Lower leg skin (tissue), 3 donors: ENCODE results near the gene PRKAA1.
"Not testable (repeated sequence)": the region's sequence is repeated elsewhere in the genome, so short reads cannot be mapped to it uniquely, and the experiment has no call there.

Source experiments
- CTCF ChIP-seq, 3 donors: fragments of 450-650 bp; IDR thresholded peaks; one replicate each; pipeline ENCODE4 v1.5.1; 2016; ENCODE audit warnings: antibody characterized with exemption in 3 of 3, mild to moderate bottlenecking in 3 of 3, moderate library complexity in 2 of 3
- POLR2A ChIP-seq, 2 donors: fragments of 450-650 bp; IDR thresholded peaks; one replicate each; pipeline ENCODE4 v1.6.1; 2016 to 2017; ENCODE audit warnings: antibody characterized with exemption in 2 of 2, mild to moderate bottlenecking in 1 of 2, moderate library complexity in 1 of 2

DNA sequence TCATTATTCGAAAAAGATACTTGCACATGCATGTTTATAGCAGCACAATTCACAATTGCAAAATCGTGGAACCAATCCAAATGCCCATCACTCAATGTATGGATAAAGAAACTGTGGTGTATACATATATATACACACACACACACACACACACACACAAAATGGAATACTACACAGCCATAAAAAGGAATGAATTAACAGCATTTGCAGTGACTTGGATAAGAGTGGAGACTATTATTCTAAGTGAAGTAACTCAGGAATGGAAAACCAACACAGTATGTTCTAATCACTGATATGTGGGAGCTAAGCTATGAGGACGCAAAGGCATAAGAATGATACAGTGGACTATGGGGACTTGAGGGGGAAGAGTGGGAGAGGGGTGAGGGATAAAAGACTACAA lies 3.3 kb downstream of the PRKAA1 start:
- TF ChIP-seq CTCF, POLR2A (IDR thresholded peaks at IDR 0.05): not testable (repeated sequence)
